GM13976 (cell line): ENCODE results near the gene RSU1.
"Not testable (repeated sequence)": the region's sequence is repeated elsewhere in the genome, so short reads cannot be mapped to it uniquely, and the experiment has no call there.

Experiments used
- DNase-seq: peaks from one replicate; pipeline ENCODE4 v3.0.0; 2012; ENCODE audit warnings: low spot score
- in situ Hi-C: fragments of 300-500 bp; cut with MboI; formaldehyde crosslinking; loops from one replicate; pipeline ENCODE4 v1.12.0; 2022; ENCODE audit warnings: low sequenced_read_pairs, mixed read lengths, inconsistent platforms; ENCODE audit not compliant: unreplicated experiment
- TF ChIP-seq, protein P1 (sequence below): IDR thresholded peaks from 2 replicates; pipeline ENCODE4 v1.5.1; 2012; ENCODE audit warnings: borderline replicate concordance, mild to moderate bottlenecking; ENCODE audit not compliant: insufficient read depth; ENCODE audit errors: extremely low read depth, missing control alignments, control extremely low read depth

RSU1 gene

DNA sequence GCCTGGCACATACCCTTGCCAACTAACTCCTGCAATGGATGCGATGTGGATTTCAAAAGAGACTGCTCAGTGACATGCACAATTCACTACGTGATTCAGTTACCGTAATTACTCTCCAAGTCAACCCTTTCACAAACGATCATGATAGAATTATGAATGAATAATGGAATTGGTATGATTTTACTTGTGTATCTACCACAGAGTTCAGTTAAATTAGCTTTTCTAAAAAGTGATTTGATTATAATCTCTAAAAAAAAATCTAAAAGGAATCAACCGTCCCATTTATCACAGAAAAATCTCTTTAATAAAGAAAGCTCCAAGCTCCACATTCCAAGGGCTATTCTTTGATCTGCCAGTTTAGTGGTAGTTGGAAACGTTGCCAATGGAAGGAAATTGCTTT lies 30.4 kb upstream of the RSU1 start:
- TF ChIP-seq, protein P1, sequence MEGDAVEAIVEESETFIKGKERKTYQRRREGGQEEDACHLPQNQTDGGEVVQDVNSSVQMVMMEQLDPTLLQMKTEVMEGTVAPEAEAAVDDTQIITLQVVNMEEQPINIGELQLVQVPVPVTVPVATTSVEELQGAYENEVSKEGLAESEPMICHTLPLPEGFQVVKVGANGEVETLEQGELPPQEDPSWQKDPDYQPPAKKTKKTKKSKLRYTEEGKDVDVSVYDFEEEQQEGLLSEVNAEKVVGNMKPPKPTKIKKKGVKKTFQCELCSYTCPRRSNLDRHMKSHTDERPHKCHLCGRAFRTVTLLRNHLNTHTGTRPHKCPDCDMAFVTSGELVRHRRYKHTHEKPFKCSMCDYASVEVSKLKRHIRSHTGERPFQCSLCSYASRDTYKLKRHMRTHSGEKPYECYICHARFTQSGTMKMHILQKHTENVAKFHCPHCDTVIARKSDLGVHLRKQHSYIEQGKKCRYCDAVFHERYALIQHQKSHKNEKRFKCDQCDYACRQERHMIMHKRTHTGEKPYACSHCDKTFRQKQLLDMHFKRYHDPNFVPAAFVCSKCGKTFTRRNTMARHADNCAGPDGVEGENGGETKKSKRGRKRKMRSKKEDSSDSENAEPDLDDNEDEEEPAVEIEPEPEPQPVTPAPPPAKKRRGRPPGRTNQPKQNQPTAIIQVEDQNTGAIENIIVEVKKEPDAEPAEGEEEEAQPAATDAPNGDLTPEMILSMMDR: no peak
- in situ Hi-C loops: no loop called here
- DNase-seq: no peak

DNA sequence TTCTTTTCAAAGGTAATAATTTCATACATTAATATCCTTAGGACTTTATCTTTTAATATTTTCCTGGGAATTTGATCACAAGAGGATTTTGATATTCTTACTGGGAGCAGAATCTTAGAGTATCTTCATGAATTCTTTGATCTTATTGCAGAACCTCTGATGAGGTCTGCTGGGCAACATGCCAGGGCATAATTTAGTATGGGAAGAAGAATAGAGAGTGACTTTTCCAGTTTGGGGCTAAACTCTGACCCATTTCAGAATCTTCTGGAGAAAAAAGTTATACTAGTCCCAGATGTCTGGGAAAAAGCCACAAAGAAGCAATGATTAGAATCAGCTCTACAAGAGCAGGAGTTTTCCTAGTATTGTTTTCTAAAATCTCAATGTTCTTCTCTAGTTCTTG lies 28.0 kb upstream of the RSU1 start:
- DNase-seq: no peak
- TF ChIP-seq, protein P1: no peak
- in situ Hi-C loops: no loop called here

DNA sequence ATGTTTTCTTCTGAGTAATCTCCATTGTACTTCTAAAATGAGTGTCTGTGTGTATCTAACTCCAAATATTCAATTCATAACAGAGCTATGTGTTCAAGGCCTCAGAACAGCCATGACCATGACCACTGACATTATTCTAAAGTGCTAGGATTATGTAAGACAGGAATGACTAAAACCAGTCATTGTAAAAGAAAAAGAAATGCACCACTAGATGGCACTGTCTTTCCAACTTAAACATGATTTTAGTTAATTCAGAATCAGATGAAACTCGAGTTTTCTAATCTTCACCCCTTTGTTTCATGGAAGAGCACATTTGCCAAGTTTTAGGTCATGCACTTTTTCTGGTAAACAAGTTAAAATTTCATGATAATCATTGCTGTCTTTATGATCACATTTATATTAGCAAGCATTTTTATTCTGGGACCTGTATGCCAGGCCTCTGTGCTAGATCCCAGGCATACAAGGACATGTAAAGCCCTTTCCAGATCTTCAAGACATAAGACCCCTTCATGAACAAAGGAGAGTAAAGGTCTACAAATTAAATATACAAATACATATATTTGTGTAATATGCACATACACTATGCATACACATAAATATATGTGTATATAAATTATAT lies 26.1 kb upstream of the RSU1 start:
- TF ChIP-seq, protein P1: peak; percentile 42
- in situ Hi-C loops: loop anchor here (5.0 kb wide), 1 partner anchor 414 kb away; no protein-coding TSS in a partner anchor
- peak; percentile 24 for DNase-seq

DNA sequence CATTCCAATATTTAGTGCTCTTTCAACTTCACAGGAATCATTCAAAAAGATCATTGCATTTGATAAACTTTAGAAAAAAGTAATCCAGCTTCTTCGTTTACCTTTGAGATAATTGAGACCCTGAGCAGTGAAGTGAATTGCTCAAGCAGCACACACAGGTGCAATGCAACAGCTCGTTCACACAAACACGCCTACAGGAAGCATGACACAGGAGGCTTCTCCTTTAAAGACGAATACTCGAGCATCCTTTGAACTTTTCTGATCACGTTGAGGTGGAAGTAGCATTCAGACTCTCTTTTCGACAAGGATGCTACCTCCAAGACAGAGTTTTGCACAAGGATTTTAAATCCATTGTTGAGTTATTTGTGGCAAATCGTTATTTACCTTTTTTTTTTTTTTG lies 18.0 kb upstream of the RSU1 start:
- in situ Hi-C loops: no loop called here
- DNase-seq: no peak
- TF ChIP-seq, protein P1: no peak

GRCh38 chr10:16832351-16833080 lies 15.3 kb upstream of the RSU1 start:
- DNase-seq: no peak
- in situ Hi-C loops: no loop called here
- TF ChIP-seq, protein P1: no peak

DNA sequence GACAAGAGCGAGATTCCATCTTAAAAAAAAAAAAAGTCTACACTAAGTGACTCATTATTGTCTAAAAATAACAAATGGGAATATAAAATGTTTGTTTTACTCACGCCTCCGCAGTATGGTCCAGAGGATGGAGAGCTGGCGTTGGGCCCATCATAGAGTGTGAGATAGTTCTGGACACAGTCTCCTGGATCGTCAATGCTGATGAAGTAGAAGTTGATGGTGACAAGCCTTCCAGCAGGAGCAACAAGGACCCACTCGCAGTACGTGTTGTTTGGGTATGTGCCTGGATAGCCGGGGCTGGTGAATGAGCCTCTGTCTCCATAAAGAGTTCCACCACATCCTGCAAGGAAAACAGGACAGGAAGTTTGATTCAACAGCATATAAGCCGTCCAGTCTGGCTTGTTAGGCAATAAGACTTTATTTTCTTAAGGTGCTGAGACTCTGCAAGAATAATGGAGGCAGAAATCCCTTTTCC lies 11.5 kb upstream of the RSU1 start:
- in situ Hi-C loops: no loop called here
- no peak for DNase-seq
- TF ChIP-seq, protein P1: no peak

GRCh38 chr10:16828114-16828568 lies 10.9 kb upstream of the RSU1 start:
- peak; percentile 26 for DNase-seq
- TF ChIP-seq, protein P1: peak; percentile 32
- in situ Hi-C loops: no loop called here

GRCh38 chr10:16827474-16827873 lies 10.2 kb upstream of the RSU1 start:
- in situ Hi-C loops, DNase-seq: not testable (repeated sequence)
